K562 (cell line): Measurements from ENCODE around the gene ETFBKMT. TPM values are rescaled to one million over a fixed set of nuclear protein-coding genes. Genes with fewer than 3 reads are reported as not detected.

Source experiments
- ATAC-seq: fragments of 200-7000 bp; cut with Tn5 transposase; 3 replicates; pipeline ENCODE4 v1.9.1; 2020; ENCODE audit warnings: moderate library complexity
- BruUV-seq: library from RNA; stranded (reverse); fragments of 400-500 nt; replicated peaks from 2 replicates; lab custom pipeline; 2021; lab: Mats Ljungman, UMichigan
- CTCF ChIA-PET: fragments of 300-600 bp; formaldehyde crosslinking; extraction: SDS; loops from one replicate; lab custom pipeline; 2021; ENCODE audit warnings: low intra/inter-chr PET ratio; lab: Yijun Ruan, JAX
- POLR2A ChIA-PET: fragments of 300-600, 350-650 bp; sonication (Branson Sonifier 250); formaldehyde crosslinking; extraction: SDS; loops from one replicate; lab custom pipeline; 2021; ENCODE audit warnings: antibody characterized with exemption, inconsistent platforms; lab: Yijun Ruan, JAX
- DNase-seq, 4 experiments: peaks; one replicate each; pipeline versions ENCODE4 v3.0.0 to v3.0.0-alpha.2; 2011 to 2018; ENCODE audit warnings: low spot score in 3 of 4, mixed read lengths in 3 of 4; ENCODE audit errors: extremely low read depth in 1 of 4
- FAIRE-seq: peaks from 2 replicates; lab custom pipeline; 2011; peaks lifted over from hg19 to GRCh38; lab: Jason Lieb, UNC
- H2AFZ ChIP-seq: 2 replicates; pipeline ENCODE4 v1.6.0; 2011; ENCODE audit warnings: low read depth, low read length, control low read depth, inconsistent platforms
- H3K27ac ChIP-seq: fragments of 200-600 bp; 3 replicates; pipeline ENCODE4 v1.8.0; 2011; ENCODE audit warnings: low read depth, mild to moderate bottlenecking, control low read depth, inconsistent platforms, low read length, moderate library complexity, mixed read lengths; ENCODE audit errors: extremely low read depth
- H3K27me3 ChIP-seq, 2 experiments: fragments of 300-600 bp in 1 of 2; 2 replicates in 1 of 2; 3 replicates in 1 of 2; pipeline versions ENCODE4 v1.6.0 to v1.8.0; 2011; ENCODE audit warnings: inconsistent platforms in 2 of 2, low read length in 2 of 2, mild to moderate bottlenecking in 1 of 2, mixed read lengths in 1 of 2, moderate library complexity in 1 of 2; ENCODE audit not compliant: control insufficient read depth in 2 of 2, insufficient read depth in 2 of 2
- H3K36me3 ChIP-seq: fragments of 300-600 bp; 3 replicates; pipeline ENCODE4 v1.8.0; 2011; ENCODE audit warnings: mild to moderate bottlenecking, low read length, inconsistent platforms; ENCODE audit not compliant: control insufficient read depth, insufficient read depth
- H3K4me1 ChIP-seq, 2 experiments: fragments of 200-600 bp in 1 of 2; replicated peaks in 1 of 2; 2 replicates in 1 of 2; 3 replicates in 1 of 2; pipeline versions ENCODE4 v1.5.1 to v1.8.0; 2011; ENCODE audit warnings: inconsistent platforms in 2 of 2, low read length in 2 of 2, mild to moderate bottlenecking in 1 of 2, mixed read lengths in 1 of 2, moderate library complexity in 1 of 2; ENCODE audit not compliant: control insufficient read depth in 2 of 2, insufficient read depth in 2 of 2
- H3K4me2 ChIP-seq: 2 replicates; pipeline ENCODE4 v1.6.1; 2011; ENCODE audit warnings: low read length, control low read depth, inconsistent platforms, mixed read lengths; ENCODE audit not compliant: insufficient read depth
- H3K4me3 ChIP-seq: fragments of 200-600 bp; sonication (generic), shearing (Covaris generic); 2 replicates; pipeline ENCODE4 v1.5.1; 2016; ENCODE audit warnings: control low read depth, inconsistent platforms
- H3K79me2 ChIP-seq: fragments of 200-600 bp; 3 replicates; pipeline ENCODE4 v1.8.0; 2011; ENCODE audit warnings: low read length, inconsistent platforms; ENCODE audit not compliant: control insufficient read depth, insufficient read depth
- H3K9ac ChIP-seq, 2 experiments: 2 replicates each; pipeline versions ENCODE4 v1.6.0 to v1.6.1; 2011; ENCODE audit warnings: low read depth in 2 of 2, low read length in 2 of 2, control low read depth in 1 of 2, inconsistent platforms in 1 of 2, mild to moderate bottlenecking in 1 of 2, mixed read lengths in 1 of 2; ENCODE audit not compliant: insufficient read depth in 1 of 2
- H3K9me1 ChIP-seq: one replicate; pipeline ENCODE4 v1.6.0; 2011; ENCODE audit warnings: inconsistent platforms, mild to moderate bottlenecking, low read length, moderate library complexity; ENCODE audit not compliant: control insufficient read depth, insufficient read depth
- H3K9me3 ChIP-seq: replicated peaks from 2 replicates; pipeline ENCODE4 v1.5.1; 2011; ENCODE audit warnings: low read depth, low read length, inconsistent platforms; ENCODE audit not compliant: control insufficient read depth, insufficient read depth
- H4K20me1 ChIP-seq: replicated peaks from 2 replicates; pipeline ENCODE4 v1.6.1; 2011; ENCODE audit warnings: low read length, inconsistent platforms, mixed read lengths; ENCODE audit not compliant: control insufficient read depth, insufficient read depth
- CBFB ChIP-seq: sonication (generic); formaldehyde crosslinking; IDR thresholded peaks from 2 replicates; pipeline ENCODE4 v1.4.0; 2020; ENCODE audit warnings: mild to moderate bottlenecking, missing genetic modification reagents
- ZNF589 ChIP-seq: fragments of 200-800 bp; sonication (Bioruptor generic); IDR thresholded peaks from 2 replicates; pipeline ENCODE4 v1.6.1; 2016; ENCODE audit warnings: low read depth, missing genetic modification characterization, missing compliant biosample characterization
- WGBS: fragments of 100-300 bp; shearing (Covaris generic); methylation state at CpG from one replicate; pipeline ENCODE4 v1.1.6; 2016; ENCODE audit warnings: low coverage, mixed read lengths; ENCODE audit not compliant: insufficient coverage; ENCODE audit errors: missing lambda C conversion rate; 5-methylcytosine and 5-hydroxymethylcytosine counted together
- in situ Hi-C: fragments of 300-500 bp; cut with MboI; formaldehyde crosslinking; loops from 4 replicates; pipeline ENCODE4 v1.15.0; 2018; ENCODE audit warnings: inconsistent platforms, mixed read lengths
- intact Hi-C: fragments of 100-400 bp; cut with micrococcal nuclease; formaldehyde crosslinking; loops from 2 replicates; pipeline ENCODE4 v1.14.2; 2022
- polyA plus RNA-seq, 8 experiments: library from polyadenylated mRNA; depleted of rRNA in 4 of 8; stranded (reverse) in 5 of 8; unstranded in 3 of 8; fragments of >200 nt; fragmentation: Nextera tagmentation in 2 of 8; fragmentation: Illumina TruSeq in 1 of 8; extraction: Ambion mirVana in 2 of 8; extraction: Trizol in 1 of 8; gene quantifications; 2 replicates each; pipeline versions ENCODE4 v1.2.1 to v1.2.3, GENCODE V29; 2011 to 2014; ENCODE audit warnings: inconsistent platforms in 1 of 8, missing spikeins in 1 of 8
- total RNA-seq, 7 experiments: library from RNA; depleted of rRNA in 6 of 7; stranded (reverse); fragments of >200 nt in 6 of 7; fragmentation: Illumina TruSeq in 2 of 7; extraction: Trizol in 2 of 7; gene quantifications; 2 replicates each; pipeline versions ENCODE4 v1.2.1 to v1.2.3, GENCODE V29; 2011 to 2021; ENCODE audit warnings: low replicate concordance in 1 of 7

The ETFBKMT gene
- total and polyA plus RNA-seq, 9 of the 15 experiments (the other 6 are each of a cell fraction or from before 2014, with no cell fraction given) = 0.18 to 1.7 (median 0.96) TPM

GRCh38 chr12:31627456-31628054 lies 31.9 kb upstream of the ETFBKMT start:
- no peak for FAIRE-seq

More at GRCh38 chr12:31627456-31628054, 31.9 kb upstream of the ETFBKMT start:
- Histone ChIP-seq H3K9me1 (no peaks in the 10 kb centered on the region), H2AFZ (no peak overlapping the region), H3K9ac (no peak overlapping the region; a peak in 1 of 4 replicates), H3K4me2 (no peak overlapping the region), H3K27ac (no peak overlapping the region), H4K20me1 (no peaks in the 10 kb centered on the region), H3K79me2 (no peaks in the 10 kb centered on the region), H3K9me3 (no peaks in the 10 kb centered on the region), H3K36me3 (no peaks in the 10 kb centered on the region), H3K4me3 (no peak overlapping the region), H3K27me3 (no peaks in the 10 kb centered on the region), H3K4me1 (peaks cover 0 to 10% of the 10 kb centered on the region in 2 experiments; a peak in 4 of 5 replicates)
- intact Hi-C loops = no loop called here
- ChIA-PET POLR2A (interaction anchor here (1.1 kb wide), 1 partner anchor 33 kb away, joined by 4 read pairs; no protein-coding TSS in a partner anchor), CTCF (no interaction called here)
- BruUV-seq = no TSS peak
- ATAC-seq = no peak
- 39% methylated on average over 5 of the region's 5 CpGs for WGBS
- no peak for TF ChIP-seq CBFB (CRISPR knock-in tag)
- TF ChIP-seq ZNF589 = no peak
- no peak for DNase-seq
- in situ Hi-C loops = no loop called here
